GM21367 (cell line): Measurements from ENCODE around the gene LCOR.
"Not testable (repeated sequence)": the region's sequence is repeated elsewhere in the genome, so short reads cannot be mapped to it uniquely, and the experiment has no call there.

ENCODE experiments used
- ATAC-seq: cut with Tn5 transposase; IDR thresholded peaks from one replicate; pipeline ENCODE4 v1.9.1; 2021; ENCODE audit not compliant: unreplicated experiment

Gene LCOR

GRCh38 chr10:97029271-97029670, 197.2 kb downstream of the LCOR start:
- no peak for ATAC-seq

- ATAC-seq, result no peak
Measured at GRCh38 chr10:97030894-97031293, 198.8 kb downstream of the LCOR start.

- no peak for ATAC-seq
Measured at GRCh38 chr10:97031459-97031858, 199.4 kb downstream of the LCOR start.

GRCh38 chr10:97032624-97033023, 200.5 kb downstream of the LCOR start:
- ATAC-seq, result no peak

- ATAC-seq, result not testable (repeated sequence)
Measured at GRCh38 chr10:97033841-97034240, 201.7 kb downstream of the LCOR start.

GRCh38 chr10:97034301-97034700, 202.2 kb downstream of the LCOR start:
- ATAC-seq, result no peak

GRCh38 chr10:97034958-97035769, 203.1 kb downstream of the LCOR start:
- ATAC-seq, result no peak

- ATAC-seq, result no peak
Measured at GRCh38 chr10:97037365-97038361, 205.6 kb downstream of the LCOR start.

- ATAC-seq, result no peak
Measured at GRCh38 chr10:97038688-97039087, 206.6 kb downstream of the LCOR start.

GRCh38 chr10:97039538-97040247, 207.6 kb downstream of the LCOR start:
- no peak for ATAC-seq

GRCh38 chr10:97040248-97040584, 208.1 kb downstream of the LCOR start:
- no peak for ATAC-seq

GRCh38 chr10:97040706-97041105, 208.6 kb downstream of the LCOR start:
- no peak for ATAC-seq

GRCh38 chr10:97042081-97042480, 210.0 kb downstream of the LCOR start:
- ATAC-seq, result no peak

- no peak for ATAC-seq
Measured at GRCh38 chr10:97042716-97043562, 210.8 kb downstream of the LCOR start.

GRCh38 chr10:97043563-97043855, 211.4 kb downstream of the LCOR start:
- no peak for ATAC-seq
